Measurements from ENCODE around the gene NR3C2.

The NR3C2 gene

GRCh38 chr4:148441986-148442831 is at the start of gene NR3C2:
Gene NR3C2 (minus strand): TSS chr4:148442414.
- peak; percentile 94 for DNase-seq

- no peak for DNase-seq
These were observed 45.0 kb upstream of the NR3C2 start for GRCh38 chr4:148487181-148487580.

- DNase-seq: no peak
These were observed 39.4 kb upstream of the NR3C2 start for GRCh38 chr4:148481636-148482035.

- no peak for DNase-seq
These were observed 35.1 kb upstream of the NR3C2 start for GRCh38 chr4:148477276-148477675.

GRCh38 chr4:148469938-148470337 is 27.7 kb upstream of the NR3C2 start:
- DNase-seq: no peak

GRCh38 chr4:148454835-148455234 is 12.6 kb upstream of the NR3C2 start:
- no peak for DNase-seq

- DNase-seq: no peak
These were observed 11.6 kb upstream of the NR3C2 start for GRCh38 chr4:148453833-148454232.

GRCh38 chr4:148452970-148453369 is 10.8 kb upstream of the NR3C2 start:
- no peak for DNase-seq

- no peak for DNase-seq
These were observed 7.7 kb upstream of the NR3C2 start for GRCh38 chr4:148449921-148450320.

GRCh38 chr4:148448141-148448540 is 5.9 kb upstream of the NR3C2 start:
- no peak for DNase-seq

- DNase-seq: no peak
These were observed 5.5 kb upstream of the NR3C2 start for GRCh38 chr4:148447681-148448080.

GRCh38 chr4:148445860-148446330 is 3.7 kb upstream of the NR3C2 start:
- no peak for DNase-seq

- DNase-seq: peak; percentile 79
These were observed 3.1 kb upstream of the NR3C2 start for GRCh38 chr4:148445071-148445859.

GRCh38 chr4:148444296-148445070 is 2.3 kb upstream of the NR3C2 start:
- DNase-seq: peak; percentile 73

GRCh38 chr4:148443512-148444295 is 1.5 kb upstream of the NR3C2 start:
- DNase-seq: peak; percentile 77

- no peak for DNase-seq
These were observed 758 bp upstream of the NR3C2 start for GRCh38 chr4:148442832-148443511.

- DNase-seq: no peak
These were observed 609 bp downstream of the NR3C2 start for GRCh38 chr4:148441624-148441985.

- DNase-seq: no peak
These were observed 4.2 kb downstream of the NR3C2 start for GRCh38 chr4:148438047-148438446.

GRCh38 chr4:148437439-148437838 is 4.8 kb downstream of the NR3C2 start:
- DNase-seq: no peak

- DNase-seq: no peak
These were observed 5.7 kb downstream of the NR3C2 start for GRCh38 chr4:148436512-148436911.

GRCh38 chr4:148435654-148436406 is 6.4 kb downstream of the NR3C2 start:
- no peak for DNase-seq

Measured in activated CD8-positive, alpha-beta memory T cell treated with anti-CD3 and anti-CD28 coated beads, Interleukin-2, amount 50 U/mL, for 48 hours (primary cell).